Kidney (tissue), 14 donors: Measurements from ENCODE around the gene KLHL25. TPM values are rescaled to one million over a fixed set of nuclear protein-coding genes. Genes with fewer than 3 reads are reported as not detected.
"Not testable (repeated sequence)": the region's sequence is repeated elsewhere in the genome, so short reads cannot be mapped to it uniquely, and the experiment has no call there.

ENCODE experiments used
- DNase-seq, 5 donors: peaks; one replicate each; pipeline ENCODE4 v3.0.0-alpha.2; 2013 to 2020
- FAIRE-seq: peaks from 2 replicates; lab custom pipeline; 2012; peaks lifted over from hg19 to GRCh38; lab: Jason Lieb, UNC
- H3K27ac ChIP-seq, 2 donors: one replicate each; pipeline ENCODE4 v1.7.0; 2013; ENCODE audit warnings: low read depth in 2 of 2, low read length in 2 of 2, inconsistent platforms in 1 of 2
- H3K27me3 ChIP-seq: one replicate; pipeline ENCODE4 v1.7.1; 2013; ENCODE audit warnings: low read length, inconsistent platforms; ENCODE audit not compliant: control insufficient read depth, insufficient read depth
- H3K36me3 ChIP-seq, 3 donors: one replicate each; pipeline versions ENCODE4 v1.7.0 to v1.7.1; 2013; ENCODE audit warnings: low read length in 3 of 3, control low read depth in 1 of 3, inconsistent platforms in 1 of 3; ENCODE audit not compliant: insufficient read depth in 3 of 3, control insufficient read depth in 2 of 3
- H3K4me1 ChIP-seq, 3 donors: one replicate each; pipeline versions ENCODE4 v1.7.0 to v1.7.1; 2013; ENCODE audit warnings: low read length in 3 of 3, inconsistent platforms in 1 of 3, low read depth in 1 of 3; ENCODE audit not compliant: control insufficient read depth in 2 of 3, insufficient read depth in 2 of 3
- H3K4me3 ChIP-seq, 3 donors: one replicate each; pipeline versions ENCODE4 v1.7.0 to v1.8.1; 2013; ENCODE audit warnings: low read length in 3 of 3, control low read depth in 1 of 3, inconsistent platforms in 1 of 3
- H3K9ac ChIP-seq, 3 donors: one replicate each; pipeline versions ENCODE4 v1.7.0 to v1.7.1; 2013; ENCODE audit warnings: low read length in 3 of 3, control low read depth in 1 of 3, inconsistent platforms in 1 of 3
- H3K9me3 ChIP-seq, 3 donors: one replicate each; pipeline versions ENCODE4 v1.7.0 to v1.7.1; 2013; ENCODE audit warnings: low read length in 3 of 3, control low read depth in 1 of 3, inconsistent platforms in 1 of 3; ENCODE audit not compliant: control insufficient read depth in 2 of 3, insufficient read depth in 1 of 3
- intact Hi-C: fragments of 100-400 bp; cut with DNase I; formaldehyde crosslinking; loops from one replicate; pipeline ENCODE4 v1.11.1; 2022
- polyA plus RNA-seq: library from polyadenylated mRNA; stranded (reverse); fragments of 350-450 nt; fragmentation: Illumina TruSeq; extraction: RNeasy Lipid Tissue Mini Kit (QIAGEN cat#74804); gene quantifications from one replicate; pipeline ENCODE4 v1.2.3, GENCODE V29; 2014; ENCODE audit warnings: low read depth, low replicate concordance; ENCODE audit not compliant: insufficient read depth
- total RNA-seq: library from RNA; stranded (reverse); fragmentation: NEBNext Ultra II Directional; extraction: Animal tissue kit (Norgen Biotek cat#: 25700); gene quantifications from one replicate; pipeline ENCODE4 v1.2.1, GENCODE V29; 2021
- TF ChIP-seq, protein P1 (sequence below): IDR thresholded peaks from 3 replicates; pipeline ENCODE4 v1.5.1; 2012; ENCODE audit warnings: mild to moderate bottlenecking, moderate library complexity, borderline replicate concordance; ENCODE audit not compliant: insufficient read depth; ENCODE audit errors: extremely low read depth
- donor health status: control.
- donor health status: control.
- donor health status: control.
- donor health status: control.
- donor health status: control.
- donor health status: DM: yes; HTN: yes; CAD: no.
- donor health status: Normal renal cell carcinoma (clear cell type).

The KLHL25 gene
- total and polyA plus RNA-seq, 2 donors from 2014 or later, result 5.3 to 8.4 TPM

DNA sequence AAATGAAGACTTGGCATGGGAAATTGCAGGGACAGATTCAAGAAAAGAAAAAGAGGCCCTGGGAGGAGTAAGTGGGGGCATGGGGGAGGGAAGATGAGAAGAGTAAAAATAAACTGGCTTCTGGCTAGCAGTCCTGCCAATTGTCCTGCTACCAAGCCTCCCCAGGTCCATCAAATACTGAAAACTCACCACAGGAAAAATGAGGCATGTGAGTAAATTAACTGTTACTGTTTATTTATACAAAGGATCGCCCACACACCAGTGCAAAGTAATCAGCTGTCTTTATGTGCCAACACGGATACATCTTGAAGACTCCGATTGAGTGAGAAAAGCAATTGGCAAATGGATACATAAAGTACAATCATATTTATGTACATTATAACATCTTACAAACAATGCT lies 10.7 kb upstream of the KLHL25 start:
- FAIRE-seq (no peak), DNase-seq (peak in 1 of 5 donors; percentile 39)
- Histone ChIP-seq H3K4me1 (no peaks in the 10 kb centered on the region), H3K9ac (no peak overlapping the region), H3K27me3 (no peaks in the 10 kb centered on the region), H3K4me3 (no peak overlapping the region), H3K36me3 (no peaks in the 10 kb centered on the region), H3K9me3 (no peaks in the 10 kb centered on the region), H3K27ac (no peak overlapping the region)
- TF ChIP-seq, protein P1, sequence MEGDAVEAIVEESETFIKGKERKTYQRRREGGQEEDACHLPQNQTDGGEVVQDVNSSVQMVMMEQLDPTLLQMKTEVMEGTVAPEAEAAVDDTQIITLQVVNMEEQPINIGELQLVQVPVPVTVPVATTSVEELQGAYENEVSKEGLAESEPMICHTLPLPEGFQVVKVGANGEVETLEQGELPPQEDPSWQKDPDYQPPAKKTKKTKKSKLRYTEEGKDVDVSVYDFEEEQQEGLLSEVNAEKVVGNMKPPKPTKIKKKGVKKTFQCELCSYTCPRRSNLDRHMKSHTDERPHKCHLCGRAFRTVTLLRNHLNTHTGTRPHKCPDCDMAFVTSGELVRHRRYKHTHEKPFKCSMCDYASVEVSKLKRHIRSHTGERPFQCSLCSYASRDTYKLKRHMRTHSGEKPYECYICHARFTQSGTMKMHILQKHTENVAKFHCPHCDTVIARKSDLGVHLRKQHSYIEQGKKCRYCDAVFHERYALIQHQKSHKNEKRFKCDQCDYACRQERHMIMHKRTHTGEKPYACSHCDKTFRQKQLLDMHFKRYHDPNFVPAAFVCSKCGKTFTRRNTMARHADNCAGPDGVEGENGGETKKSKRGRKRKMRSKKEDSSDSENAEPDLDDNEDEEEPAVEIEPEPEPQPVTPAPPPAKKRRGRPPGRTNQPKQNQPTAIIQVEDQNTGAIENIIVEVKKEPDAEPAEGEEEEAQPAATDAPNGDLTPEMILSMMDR, result no peak
- intact Hi-C loops, result no loop called here

DNA sequence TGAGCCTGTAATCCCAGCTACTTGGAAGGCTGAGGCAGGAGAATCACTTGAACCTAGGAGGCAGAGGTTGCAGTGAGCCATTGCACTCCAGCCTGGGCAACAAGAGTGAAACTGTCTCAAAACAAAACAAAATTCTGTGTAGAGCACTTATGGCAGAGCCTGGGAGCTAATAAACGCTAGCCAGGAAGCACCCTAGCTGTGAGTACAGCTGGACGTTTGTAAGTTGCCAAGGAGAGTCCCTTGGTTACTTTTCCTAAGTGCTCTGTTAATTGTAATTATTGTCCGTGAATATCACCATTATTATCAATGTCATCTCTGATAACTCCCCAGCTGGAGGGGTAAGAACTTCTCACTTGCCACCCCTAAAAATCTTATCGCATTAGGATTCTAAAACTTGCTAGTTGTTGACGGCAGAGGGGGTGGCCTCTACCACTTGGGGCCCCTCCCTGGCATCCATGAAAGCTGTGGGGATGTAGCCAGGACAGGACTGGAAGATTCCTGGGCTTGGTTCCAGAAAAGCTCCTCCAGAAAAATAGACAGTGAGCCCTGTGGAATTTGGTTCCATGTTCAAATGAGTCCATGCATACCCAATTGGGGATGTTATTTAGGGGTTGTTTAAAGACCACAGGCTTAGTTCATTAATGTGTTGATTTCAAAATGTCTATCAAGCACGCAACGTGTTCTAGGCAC lies 9.9 kb upstream of the KLHL25 start:
- intact Hi-C loops, result no loop called here
- Histone ChIP-seq H3K27ac (no peak overlapping the region), H3K9ac (no peak overlapping the region), H3K9me3 (no peaks in the 10 kb centered on the region), H3K27me3 (no peaks in the 10 kb centered on the region), H3K36me3 (no peaks in the 10 kb centered on the region), H3K4me1 (no peaks in the 10 kb centered on the region), H3K4me3 (no peak overlapping the region)
- FAIRE-seq, result no peak
- no peak for DNase-seq
- TF ChIP-seq, protein P1, result no peak

DNA sequence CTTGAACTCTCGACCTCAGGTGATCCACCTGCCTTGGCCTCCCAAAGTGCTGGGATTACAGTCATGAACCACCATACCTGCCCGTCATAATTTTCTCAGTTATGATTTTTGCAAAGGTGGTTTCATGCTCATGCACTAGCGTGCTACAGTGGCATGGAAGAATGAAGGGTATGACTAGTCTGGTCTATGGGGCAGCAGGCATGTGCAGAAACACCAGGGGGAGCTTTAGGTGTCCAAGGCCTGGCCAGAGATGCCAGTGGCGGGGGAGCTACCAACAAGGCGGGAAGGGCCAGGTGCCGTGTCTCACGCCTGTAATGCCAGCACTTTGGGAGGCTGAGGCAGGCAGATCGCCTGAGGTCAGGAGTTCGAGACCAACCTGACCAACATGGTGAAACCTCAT lies 7.9 kb upstream of the KLHL25 start:
- DNase-seq, result peak in 1 of 5 donors; percentile 41
- H3K4me3 ChIP-seq, H3K36me3 ChIP-seq, intact Hi-C loops, H3K9me3 ChIP-seq, H3K4me1 ChIP-seq, H3K27me3 ChIP-seq, H3K27ac ChIP-seq, H3K9ac ChIP-seq, FAIRE-seq: not testable (repeated sequence)

DNA sequence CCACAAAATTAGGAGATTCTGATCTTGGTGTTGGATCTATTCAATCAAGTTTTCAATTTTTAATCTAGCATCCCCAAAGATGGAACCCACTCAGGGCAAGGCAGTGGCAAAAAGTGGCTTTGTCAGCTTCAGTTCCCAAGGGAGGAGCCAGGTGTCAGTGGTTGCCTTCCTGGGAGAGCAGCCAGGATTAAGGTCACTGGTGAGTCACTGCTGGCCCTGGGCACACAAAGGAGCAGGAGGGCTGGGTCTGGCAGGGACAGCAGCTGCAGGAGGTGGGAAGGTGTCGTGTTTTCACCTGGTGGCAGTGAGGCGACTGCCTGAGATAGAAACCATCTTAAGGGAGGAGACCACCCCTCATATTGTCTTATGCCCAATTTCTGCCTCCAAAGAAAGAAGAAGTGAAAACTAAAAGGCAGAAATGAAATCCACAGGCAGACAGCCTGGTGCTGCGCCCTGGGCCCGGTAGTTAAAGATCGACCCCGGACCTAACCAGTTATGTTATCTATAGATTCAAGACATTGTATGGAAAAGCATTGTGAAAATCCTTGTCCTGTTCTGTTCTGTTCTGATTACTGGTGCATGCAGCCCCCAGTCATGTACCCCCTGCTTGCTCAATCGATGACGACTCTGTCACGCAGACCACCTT lies 5.9 kb upstream of the KLHL25 start:
- TF ChIP-seq, protein P1, result peak; percentile 36
- Histone ChIP-seq H3K4me1 (peaks cover 0 to 2% (median 0%) of the 10 kb centered on the region in 3 donors), H3K4me3 (no peak overlapping the region), H3K36me3 (no peaks in the 10 kb centered on the region), H3K9me3 (no peaks in the 10 kb centered on the region), H3K9ac (no peak overlapping the region), H3K27me3 (no peaks in the 10 kb centered on the region), H3K27ac (no peak overlapping the region)
- peak in 1 of 5 donors; percentile 84 for DNase-seq
- intact Hi-C loops, result no loop called here
- no peak for FAIRE-seq

DNA sequence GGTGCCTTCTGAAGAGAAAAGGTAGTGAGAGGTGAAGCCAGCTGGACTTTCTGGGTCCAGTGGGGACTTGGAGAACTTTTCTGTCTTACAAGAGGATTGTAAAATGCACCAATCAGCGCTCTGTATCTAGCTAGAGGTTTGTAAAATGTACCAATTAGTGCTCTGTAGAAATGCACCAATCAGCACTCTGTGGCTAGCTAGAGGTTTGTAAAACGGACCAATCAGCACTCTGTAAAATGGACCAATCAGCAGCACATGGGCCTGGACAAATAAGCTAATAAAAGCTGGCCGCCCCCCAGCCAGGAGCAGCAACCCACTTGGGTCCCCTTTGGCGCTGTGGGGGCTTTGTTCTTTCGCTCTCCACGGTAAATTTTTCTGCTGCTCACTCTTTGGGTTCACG lies 1.6 kb upstream of the KLHL25 start:
- H3K27me3 ChIP-seq, H3K4me3 ChIP-seq, H3K36me3 ChIP-seq, H3K9me3 ChIP-seq, H3K27ac ChIP-seq, intact Hi-C loops, FAIRE-seq, H3K9ac ChIP-seq: not testable (repeated sequence)
- DNase-seq, result peak in 1 of 5 donors; percentile 26
- peaks cover 0 to 21% (median 12%) of the 10 kb centered on the region in 3 donors for H3K4me1 ChIP-seq
